Mesenchymal stem cell (in vitro differentiated cells and primary cell): Measurements from ENCODE around the gene KCNQ4.
A peak's percentile ranks its signal among the peaks of the same experiment; 100 is the strongest.

Experiments used
- DNase-seq: peaks from one replicate; pipeline ENCODE4 v3.0.0-alpha.2; 2013
- H2AFZ ChIP-seq: one replicate; pipeline ENCODE4 v1.6.1; 2013; ENCODE audit warnings: low read depth, mild to moderate bottlenecking, control low read depth, inconsistent platforms, low read length, moderate library complexity
- H2AK5ac ChIP-seq: 2 replicates; pipeline ENCODE4 v1.6.1; 2013; ENCODE audit warnings: low read length, moderate library complexity, mild to moderate bottlenecking, inconsistent platforms; ENCODE audit not compliant: severe bottlenecking
- H2BK120ac ChIP-seq: one replicate; pipeline ENCODE4 v1.6.1; 2013; ENCODE audit warnings: low read depth, mild to moderate bottlenecking, inconsistent platforms, low read length, moderate library complexity
- H2BK12ac ChIP-seq, 2 experiments: one replicate each; pipeline ENCODE4 v1.6.1; 2013; ENCODE audit warnings: inconsistent platforms in 2 of 2, low read length in 2 of 2, mild to moderate bottlenecking in 2 of 2, moderate library complexity in 2 of 2, control low read depth in 1 of 2
- H2BK15ac ChIP-seq: one replicate; pipeline ENCODE4 v1.6.1; 2013; ENCODE audit warnings: mild to moderate bottlenecking, low read depth, inconsistent platforms; ENCODE audit not compliant: poor library complexity, severe bottlenecking
- H2BK5ac ChIP-seq: 2 replicates; pipeline ENCODE4 v1.6.1; 2013; ENCODE audit warnings: low read depth, mild to moderate bottlenecking, low read length, control low read depth, inconsistent platforms; ENCODE audit not compliant: poor library complexity, severe bottlenecking
- H3K14ac ChIP-seq, 2 experiments: one replicate each; pipeline ENCODE4 v1.6.1; 2013; ENCODE audit warnings: inconsistent platforms in 2 of 2, low read length in 2 of 2, control low read depth in 1 of 2, mild to moderate bottlenecking in 1 of 2, moderate library complexity in 1 of 2
- H3K18ac ChIP-seq, 2 experiments: one replicate each; pipeline ENCODE4 v1.6.1; 2013; ENCODE audit warnings: inconsistent platforms in 2 of 2, low read length in 2 of 2, control low read depth in 1 of 2, low read depth in 1 of 2, mild to moderate bottlenecking in 1 of 2
- H3K23ac ChIP-seq, 2 experiments: one replicate each; pipeline ENCODE4 v1.6.1; 2013; ENCODE audit warnings: inconsistent platforms in 2 of 2, low read length in 2 of 2, mild to moderate bottlenecking in 2 of 2, moderate library complexity in 2 of 2, control low read depth in 1 of 2
- H3K27ac ChIP-seq: 2 replicates; pipeline ENCODE4 v1.5.1; 2013; ENCODE audit warnings: mild to moderate bottlenecking, moderate library complexity, low read length, control low read depth, inconsistent platforms; ENCODE audit not compliant: poor library complexity, severe bottlenecking
- H3K27me3 ChIP-seq, 2 experiments: 2 replicates each; pipeline versions ENCODE4 v1.6.1 to v1.7.0; 2013; ENCODE audit warnings: low read length in 2 of 2, mild to moderate bottlenecking in 2 of 2, moderate library complexity in 2 of 2, control low read depth in 1 of 2, inconsistent platforms in 1 of 2; ENCODE audit not compliant: control insufficient read depth in 1 of 2, insufficient read depth in 1 of 2
- H3K36me3 ChIP-seq, 2 experiments: 2 replicates each; pipeline versions ENCODE4 v1.6.1 to v1.7.0; 2013; ENCODE audit warnings: low read length in 2 of 2, control low read depth in 1 of 2, inconsistent platforms in 1 of 2, low read depth in 1 of 2, mild to moderate bottlenecking in 1 of 2; ENCODE audit not compliant: insufficient read depth in 2 of 2, control insufficient read depth in 1 of 2
- H3K4ac ChIP-seq, 2 experiments: one replicate each; pipeline ENCODE4 v1.6.1; 2013; ENCODE audit warnings: inconsistent platforms in 2 of 2, low read length in 2 of 2, mild to moderate bottlenecking in 2 of 2, moderate library complexity in 2 of 2, control low read depth in 1 of 2, low read depth in 1 of 2
- H3K4me1 ChIP-seq: 2 replicates; pipeline ENCODE4 v1.6.1; 2013; ENCODE audit warnings: low read depth, low read length, control low read depth; ENCODE audit not compliant: control insufficient read depth, insufficient read depth
- H3K4me2 ChIP-seq: 2 replicates; pipeline ENCODE4 v1.6.1; 2013; ENCODE audit warnings: low read length, mild to moderate bottlenecking, inconsistent platforms; ENCODE audit not compliant: poor library complexity, severe bottlenecking
- H3K4me3 ChIP-seq, 2 experiments: 2 replicates each; pipeline versions ENCODE4 v1.5.1 to v1.7.0; 2013; ENCODE audit warnings: low read length in 2 of 2, mild to moderate bottlenecking in 2 of 2, control low read depth in 1 of 2, low read depth in 1 of 2; ENCODE audit not compliant: insufficient read depth in 1 of 2
- H3K79me1 ChIP-seq: replicated peaks from 2 replicates; pipeline ENCODE4 v1.6.1; 2013; ENCODE audit warnings: mild to moderate bottlenecking, control low read depth, low read length, inconsistent platforms; ENCODE audit not compliant: poor library complexity, severe bottlenecking
- H3K9ac ChIP-seq: 2 replicates; pipeline ENCODE4 v1.7.0; 2013; ENCODE audit warnings: mild to moderate bottlenecking, low read length, moderate library complexity
- H3K9me3 ChIP-seq: 2 replicates; pipeline ENCODE4 v1.7.0; 2013; ENCODE audit warnings: mild to moderate bottlenecking, low read length; ENCODE audit not compliant: control insufficient read depth
- H4K8ac ChIP-seq: one replicate; pipeline ENCODE4 v1.6.1; 2013; ENCODE audit warnings: inconsistent platforms, mild to moderate bottlenecking, low read length, moderate library complexity
- H4K91ac ChIP-seq: one replicate; pipeline ENCODE4 v1.6.1; 2013; ENCODE audit warnings: mild to moderate bottlenecking, low read length, inconsistent platforms
- WGBS: methylation state at CpG from one replicate; pipeline ENCODE4 v1.1.7; 2013; ENCODE audit warnings: mixed read lengths; 5-methylcytosine and 5-hydroxymethylcytosine counted together

Gene KCNQ4

DNA sequence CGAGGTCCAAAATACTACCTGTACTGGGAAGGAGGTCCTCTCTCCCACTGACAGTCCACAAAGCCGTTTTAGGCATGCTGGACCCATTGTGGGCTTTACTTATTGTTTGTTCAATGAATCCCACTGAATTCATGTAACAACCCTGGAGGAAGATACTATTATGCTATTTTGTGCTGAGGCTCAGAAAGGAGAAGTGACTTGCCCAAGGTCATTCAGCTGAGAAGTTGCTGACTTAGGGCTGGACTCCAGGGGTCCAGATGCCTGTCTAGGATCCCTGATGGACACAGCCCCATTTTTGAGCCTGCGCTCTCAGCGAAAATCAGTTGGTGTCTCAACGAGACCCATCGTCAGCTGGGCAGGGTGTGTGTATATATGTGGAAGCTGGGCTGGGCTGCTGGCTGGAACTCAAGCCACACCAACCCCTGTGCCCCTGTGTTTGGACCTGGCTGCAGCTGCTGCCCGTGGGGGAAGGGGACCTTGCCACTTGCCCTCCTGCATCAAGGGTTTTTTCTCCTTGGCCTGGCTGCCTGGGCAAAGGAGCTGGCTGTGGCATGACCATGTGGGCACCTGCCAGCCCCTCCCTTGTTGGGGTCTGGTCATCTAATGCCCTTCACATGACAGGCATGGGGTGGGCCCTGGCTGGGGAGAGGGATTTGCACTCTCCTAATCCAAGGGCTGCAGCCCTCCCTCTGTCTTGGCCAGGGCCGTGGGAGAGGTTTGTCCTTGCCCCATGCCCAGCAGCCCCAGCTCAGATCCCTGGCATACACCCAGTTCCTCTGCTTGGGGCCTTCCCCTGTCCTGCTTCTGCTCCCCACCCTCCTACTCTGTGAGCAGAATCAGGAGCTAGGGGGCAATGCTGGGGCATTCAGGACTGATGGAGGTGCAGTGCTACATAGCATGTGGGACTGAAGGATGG lies 15.0 kb downstream of the KCNQ4 start:
- no peak overlapping the region for H2AK5ac ChIP-seq
- H3K4me2 ChIP-seq = no peak overlapping the region
- no peak for DNase-seq
- H3K4me1 ChIP-seq = peaks cover 9% of the 10 kb centered on the region
- H2BK5ac ChIP-seq = no peak overlapping the region
- peaks cover 14 to 71% of the 10 kb centered on the region in 2 experiments for H3K27me3 ChIP-seq
- H3K14ac ChIP-seq = no peak overlapping the region
- no peak overlapping the region for H3K9ac ChIP-seq
- no peak overlapping the region for H3K27ac ChIP-seq
- H4K91ac ChIP-seq = peak overlapping the region; percentile 23
- H2AFZ ChIP-seq = no peak overlapping the region
- H3K36me3 ChIP-seq = no peaks in the 10 kb centered on the region
- peak overlapping the region; percentile 26 for H2BK15ac ChIP-seq
- H2BK12ac ChIP-seq = no peak overlapping the region
- H3K18ac ChIP-seq = no peak overlapping the region
- no peak overlapping the region for H3K4ac ChIP-seq
- H3K4me3 ChIP-seq = no peak overlapping the region
- 92% methylated on average over 8 of the region's 8 CpGs for WGBS
- no peaks in the 10 kb centered on the region for H3K9me3 ChIP-seq
- H2BK120ac ChIP-seq = no peak overlapping the region
- no peak overlapping the region for H3K23ac ChIP-seq
- no peaks in the 10 kb centered on the region for H3K79me1 ChIP-seq
- peak overlapping the region; percentile 27 for H4K8ac ChIP-seq

DNA sequence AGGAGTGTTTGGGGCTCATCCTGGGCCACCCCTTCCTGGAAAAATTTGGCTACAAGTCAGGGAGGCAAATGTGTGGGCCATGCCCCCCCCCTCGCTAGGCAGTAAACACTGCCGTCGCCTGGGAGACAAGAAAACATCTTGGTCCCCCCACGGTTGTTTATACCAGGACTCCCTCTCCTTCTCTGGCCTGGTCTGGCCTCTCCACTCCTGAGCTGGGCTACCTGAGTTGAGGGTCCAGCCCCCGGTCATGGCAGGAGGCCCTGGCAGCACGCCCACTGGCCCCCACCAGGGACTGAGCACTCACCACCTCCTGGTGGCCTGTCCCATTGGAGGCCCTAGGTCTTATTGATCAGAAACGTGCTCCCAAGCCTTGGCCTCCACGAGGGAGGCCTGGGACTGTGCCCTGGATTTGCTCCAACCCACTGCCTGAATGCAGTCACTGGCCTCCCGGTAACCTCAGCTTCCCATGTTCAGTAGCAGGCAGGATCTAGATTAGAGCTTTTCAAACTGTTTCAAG lies 15.8 kb downstream of the KCNQ4 start:
- Histone ChIP-seq H2AFZ (no peak overlapping the region), H3K9me3 (no peaks in the 10 kb centered on the region), H3K4me1 (peaks cover 9% of the 10 kb centered on the region), H3K4me2 (no peak overlapping the region), H3K23ac (no peak overlapping the region), H3K4me3 (no peak overlapping the region), H3K27me3 (peaks cover 8 to 70% of the 10 kb centered on the region in 2 experiments), H4K91ac (no peak overlapping the region), H3K36me3 (no peaks in the 10 kb centered on the region), H2AK5ac (no peak overlapping the region), H2BK120ac (no peak overlapping the region), H3K27ac (no peak overlapping the region), H3K79me1 (no peaks in the 10 kb centered on the region), H2BK12ac (no peak overlapping the region), H3K14ac (no peak overlapping the region), H3K4ac (no peak overlapping the region), H3K9ac (no peak overlapping the region), H3K18ac (no peak overlapping the region), H2BK5ac (no peak overlapping the region), H4K8ac (no peak overlapping the region), H2BK15ac (no peak overlapping the region)
- no peak for DNase-seq
- WGBS = 77% methylated on average over 9 of the region's 9 CpGs

DNA sequence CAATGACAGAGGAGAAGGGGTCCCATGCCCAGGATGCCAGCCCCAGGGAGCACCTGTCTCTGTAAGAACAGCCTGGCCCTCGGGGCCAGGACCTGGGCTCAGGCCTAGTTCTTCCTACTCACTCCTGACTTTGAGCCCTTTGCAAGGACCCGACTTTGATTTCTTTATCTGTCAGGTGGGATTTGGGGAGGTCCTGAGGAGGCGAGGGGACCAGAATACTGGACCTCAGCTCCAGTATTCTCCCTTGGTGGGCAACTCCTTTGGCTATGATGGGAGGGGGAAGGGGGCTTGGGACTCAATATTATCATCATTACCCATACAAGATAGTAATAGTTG lies 18.1 kb downstream of the KCNQ4 start:
- H4K8ac ChIP-seq = no peak overlapping the region
- H2BK5ac ChIP-seq = no peak overlapping the region
- no peak overlapping the region for H3K14ac ChIP-seq
- WGBS = 94% methylated on average over 3 of the region's 3 CpGs
- no peak overlapping the region for H4K91ac ChIP-seq
- no peak overlapping the region for H2BK15ac ChIP-seq
- no peak overlapping the region for H3K23ac ChIP-seq
- peaks cover 8 to 63% of the 10 kb centered on the region in 2 experiments for H3K27me3 ChIP-seq
- no peak overlapping the region for H2AFZ ChIP-seq
- H2BK12ac ChIP-seq = no peak overlapping the region
- no peaks in the 10 kb centered on the region for H3K36me3 ChIP-seq
- H3K9ac ChIP-seq = peak overlapping the region; percentile 72
- peak overlapping the region in 1 of 2 experiments; percentile 93 for H3K18ac ChIP-seq
- H2BK120ac ChIP-seq = no peak overlapping the region
- peak overlapping the region in 1 of 2 experiments; percentile 73 for H3K4me3 ChIP-seq
- peaks cover 8% of the 10 kb centered on the region for H3K4me1 ChIP-seq
- H3K4me2 ChIP-seq = peak overlapping the region; percentile 85
- no peaks in the 10 kb centered on the region for H3K79me1 ChIP-seq
- no peak overlapping the region for H2AK5ac ChIP-seq
- no peaks in the 10 kb centered on the region for H3K9me3 ChIP-seq
- no peak overlapping the region for H3K4ac ChIP-seq
- no peak overlapping the region for H3K27ac ChIP-seq
- DNase-seq = no peak

GRCh38 chr1:40802078-40802741 lies 18.6 kb downstream of the KCNQ4 start:
- H3K9me3 ChIP-seq = no peaks in the 10 kb centered on the region
- H4K91ac ChIP-seq = no peak overlapping the region
- H3K27ac ChIP-seq = no peak overlapping the region
- no peak overlapping the region for H2BK120ac ChIP-seq
- peak overlapping the region; percentile 47 to 73 for H3K4me3 ChIP-seq
- H2BK15ac ChIP-seq = no peak overlapping the region
- peak overlapping the region in 1 of 2 experiments; percentile 93 for H3K18ac ChIP-seq
- peak overlapping the region; percentile 47 for H2AFZ ChIP-seq
- peaks cover 6% of the 10 kb centered on the region for H3K4me1 ChIP-seq
- no peak overlapping the region for H2AK5ac ChIP-seq
- no peak overlapping the region for H2BK5ac ChIP-seq
- H3K23ac ChIP-seq = no peak overlapping the region
- peak overlapping the region in 1 of 2 experiments; percentile 94 for H3K14ac ChIP-seq
- no peaks in the 10 kb centered on the region for H3K36me3 ChIP-seq
- WGBS = 13% methylated on average over 29 of the region's 56 CpGs
- H3K4ac ChIP-seq = no peak overlapping the region
- H2BK12ac ChIP-seq = peak overlapping the region in 1 of 2 experiments; percentile 99
- peak overlapping the region; percentile 72 for H3K9ac ChIP-seq
- peak overlapping the region; percentile 78 for H4K8ac ChIP-seq
- H3K4me2 ChIP-seq = peak overlapping the region; percentile 85
- DNase-seq = peak; percentile 76
- H3K79me1 ChIP-seq = no peaks in the 10 kb centered on the region
- peaks cover 8 to 61% of the 10 kb centered on the region in 2 experiments for H3K27me3 ChIP-seq
